Natural killer cell (primary cell): Measurements from ENCODE around the gene UFD1. TPM values are rescaled to one million over a fixed set of nuclear protein-coding genes. Genes with fewer than 3 reads are reported as not detected.
A peak's percentile ranks its signal among the peaks of the same experiment; 100 is the strongest.

ENCODE experiments used
- ATAC-seq, 3 donors: fragments of 150-1000 bp in 2 of 3; fragments of 200-7000 bp in 1 of 3; cut with Tn5 transposase; 1 replicate in 1 of 3; 2 replicates in 2 of 3; pipeline ENCODE4 v1.10.0; 2021; ENCODE audit warnings: mild to moderate bottlenecking in 2 of 3, moderate library complexity in 2 of 3
- DNase-seq, 2 donors: peaks; one replicate each; pipeline versions ENCODE4 v3.0.0 to v3.0.0-alpha.2; 2013 to 2021; ENCODE audit warnings: mixed read lengths in 1 of 2
- H3K27ac ChIP-seq: one replicate; pipeline ENCODE4 v1.5.1; 2013; ENCODE audit warnings: mild to moderate bottlenecking, low read length
- H3K27me3 ChIP-seq: one replicate; pipeline ENCODE4 v1.6.1; 2013; ENCODE audit warnings: low read length; ENCODE audit not compliant: control insufficient read depth, insufficient read depth
- H3K36me3 ChIP-seq: one replicate; pipeline ENCODE4 v1.6.1; 2013; ENCODE audit warnings: low read length; ENCODE audit not compliant: control insufficient read depth, insufficient read depth
- H3K4me1 ChIP-seq: one replicate; pipeline ENCODE4 v1.6.1; 2013; ENCODE audit warnings: low read length; ENCODE audit not compliant: control insufficient read depth, insufficient read depth
- H3K4me3 ChIP-seq: one replicate; pipeline ENCODE4 v1.5.1; 2013; ENCODE audit warnings: low read length
- H3K9me3 ChIP-seq: one replicate; pipeline ENCODE4 v1.6.1; 2013; ENCODE audit warnings: low read length; ENCODE audit not compliant: control insufficient read depth, insufficient read depth
- H3K27ac Mint-ChIP-seq, 2 donors: one replicate each; pipeline ENCODE4 v1.8.0; 2022; ENCODE audit warnings: mild to moderate bottlenecking in 2 of 2, mixed read lengths in 2 of 2, moderate library complexity in 1 of 2
- H3K27me3 Mint-ChIP-seq, 2 donors: one replicate each; pipeline ENCODE4 v1.8.0; 2022; ENCODE audit warnings: low read depth in 2 of 2, mixed read lengths in 2 of 2
- H3K36me3 Mint-ChIP-seq: one replicate; pipeline ENCODE4 v1.8.0; 2022; ENCODE audit warnings: mixed read lengths
- H3K4me1 Mint-ChIP-seq, 2 donors: one replicate each; pipeline ENCODE4 v1.8.0; 2022; ENCODE audit warnings: mixed read lengths in 2 of 2
- H3K4me3 Mint-ChIP-seq: one replicate; pipeline ENCODE4 v1.8.0; 2022; ENCODE audit warnings: mild to moderate bottlenecking, moderate library complexity, mixed read lengths
- H3K9me3 Mint-ChIP-seq, 2 donors: one replicate each; pipeline ENCODE4 v1.8.0; 2022; ENCODE audit warnings: mixed read lengths in 2 of 2
- WGBS: methylation state at CpG from one replicate; pipeline ENCODE4 v1.1.7; 2013; ENCODE audit warnings: missing lambda C conversion rate; ENCODE audit not compliant: insufficient coverage; 5-methylcytosine and 5-hydroxymethylcytosine counted together
- intact Hi-C: fragments of 100-400 bp; cut with micrococcal nuclease; formaldehyde crosslinking; loops from one replicate; pipeline ENCODE4 v1.14.2; 2022
- total RNA-seq, 4 donors: library from RNA; stranded (reverse); fragments of 120-200 nt in 1 of 4; gene quantifications; one replicate each; pipeline versions ENCODE4 v1.2.3 to v1.2.4, GENCODE V29; 2013 to 2022
- TF ChIP-seq, protein P1 (sequence below): fragments of 200-600 bp; IDR thresholded peaks from one replicate; pipeline ENCODE4 v1.8.0; 2022; ENCODE audit warnings: antibody characterized with exemption

Gene UFD1
- total RNA-seq, 3 donors from 2014 or later (not counting 1 experiment from before 2014, with no cell fraction given) = 73.8 to 101 (median 77.8) TPM

DNA sequence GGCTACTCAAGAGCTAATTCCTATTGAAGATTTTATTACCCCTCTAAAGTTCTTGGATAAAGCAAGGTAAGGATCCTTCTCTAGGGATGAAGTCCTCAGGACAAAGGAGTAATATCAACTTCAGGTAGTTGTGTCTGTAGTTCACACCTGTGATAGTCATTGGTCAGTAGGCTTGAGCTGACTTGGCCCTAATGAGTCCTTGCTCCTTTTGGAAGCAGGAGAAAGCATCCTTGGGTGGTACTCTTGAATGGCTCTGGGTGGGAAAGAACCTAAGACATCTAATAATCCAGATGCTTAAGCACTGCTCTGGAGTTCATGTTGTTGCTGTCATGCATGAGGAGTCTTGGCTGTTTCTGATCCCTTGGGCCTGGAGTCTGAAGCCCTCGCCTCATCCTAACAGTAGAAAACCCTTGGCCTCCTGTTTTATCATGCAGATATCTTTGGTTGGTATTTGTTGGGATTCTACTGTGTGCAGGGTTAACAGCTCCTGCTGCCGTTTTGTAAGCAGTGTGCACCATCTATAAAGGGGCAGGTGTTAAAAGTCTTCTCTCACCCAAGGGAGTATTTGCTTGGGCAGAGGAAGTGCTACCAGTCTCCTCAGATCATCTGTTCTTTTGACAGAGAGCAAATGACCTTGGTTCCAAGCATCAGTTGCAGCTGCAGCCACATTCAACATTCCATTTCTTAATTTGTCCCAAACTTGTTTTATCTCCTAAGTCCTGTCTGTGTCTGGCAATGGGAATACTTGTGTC is 44.0 kb downstream of the UFD1 start:
- no peaks in the 10 kb centered on the region for H3K27me3 ChIP-seq
- H3K4me1 ChIP-seq = peaks cover 23% of the 10 kb centered on the region
- no peak for DNase-seq
- H3K4me3 ChIP-seq = no peak overlapping the region
- peak overlapping the region; percentile 58 for H3K4me3 Mint-ChIP-seq
- H3K36me3 Mint-ChIP-seq = peaks cover 7% of the 10 kb centered on the region
- H3K9me3 Mint-ChIP-seq = no peaks in the 10 kb centered on the region
- peaks cover 16% of the 10 kb centered on the region for H3K36me3 ChIP-seq
- intact Hi-C loops = loop anchor here (10.0 kb wide), 1 partner anchor 310 kb away; the partner anchor contains the start of gene DGCR2
- no peak overlapping the region for H3K27ac ChIP-seq
- H3K4me1 Mint-ChIP-seq = peaks cover 15 to 16% of the 10 kb centered on the region in 2 donors
- TF ChIP-seq, protein P1, sequence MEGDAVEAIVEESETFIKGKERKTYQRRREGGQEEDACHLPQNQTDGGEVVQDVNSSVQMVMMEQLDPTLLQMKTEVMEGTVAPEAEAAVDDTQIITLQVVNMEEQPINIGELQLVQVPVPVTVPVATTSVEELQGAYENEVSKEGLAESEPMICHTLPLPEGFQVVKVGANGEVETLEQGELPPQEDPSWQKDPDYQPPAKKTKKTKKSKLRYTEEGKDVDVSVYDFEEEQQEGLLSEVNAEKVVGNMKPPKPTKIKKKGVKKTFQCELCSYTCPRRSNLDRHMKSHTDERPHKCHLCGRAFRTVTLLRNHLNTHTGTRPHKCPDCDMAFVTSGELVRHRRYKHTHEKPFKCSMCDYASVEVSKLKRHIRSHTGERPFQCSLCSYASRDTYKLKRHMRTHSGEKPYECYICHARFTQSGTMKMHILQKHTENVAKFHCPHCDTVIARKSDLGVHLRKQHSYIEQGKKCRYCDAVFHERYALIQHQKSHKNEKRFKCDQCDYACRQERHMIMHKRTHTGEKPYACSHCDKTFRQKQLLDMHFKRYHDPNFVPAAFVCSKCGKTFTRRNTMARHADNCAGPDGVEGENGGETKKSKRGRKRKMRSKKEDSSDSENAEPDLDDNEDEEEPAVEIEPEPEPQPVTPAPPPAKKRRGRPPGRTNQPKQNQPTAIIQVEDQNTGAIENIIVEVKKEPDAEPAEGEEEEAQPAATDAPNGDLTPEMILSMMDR = no peak
- H3K27me3 Mint-ChIP-seq = no peaks in the 10 kb centered on the region
- H3K9me3 ChIP-seq = no peaks in the 10 kb centered on the region
- WGBS = 95% methylated on average over 2 of the region's 2 CpGs
- no peak for ATAC-seq
- H3K27ac Mint-ChIP-seq = peak overlapping the region in 1 of 2 donors; percentile 100

DNA sequence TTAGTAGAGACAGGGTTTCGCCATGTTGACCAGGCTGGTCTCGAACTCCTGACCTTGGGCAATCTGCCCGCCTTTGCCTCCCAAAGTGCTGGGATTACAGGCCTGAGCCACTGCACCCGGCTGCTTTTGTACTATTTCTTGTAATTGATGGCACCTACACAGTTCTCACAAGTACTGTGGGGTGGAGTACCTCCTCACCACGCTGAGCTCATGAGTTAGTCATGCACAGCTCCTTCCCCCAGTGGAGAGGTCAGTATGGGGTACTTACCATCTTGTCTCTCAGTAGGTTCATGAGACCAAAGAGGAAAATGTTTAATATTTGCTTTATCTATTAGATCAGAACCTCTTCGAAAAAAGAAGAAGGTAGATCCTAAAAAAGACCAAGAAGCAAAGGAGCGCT is 44.6 kb downstream of the UFD1 start:
- ATAC-seq (no peak), DNase-seq (no peak)
- Histone ChIP-seq H3K4me1 (peaks cover 26% of the 10 kb centered on the region), H3K36me3 (peaks cover 16% of the 10 kb centered on the region), H3K27me3 (no peaks in the 10 kb centered on the region), H3K9me3 (no peaks in the 10 kb centered on the region), H3K4me3 (no peak overlapping the region), H3K27ac (no peak overlapping the region)
- H3K36me3 Mint-ChIP-seq = peaks cover 12% of the 10 kb centered on the region
- intact Hi-C loops = loop anchor here (10.0 kb wide), 1 partner anchor 310 kb away; the partner anchor contains the start of gene DGCR2
- no peaks in the 10 kb centered on the region for H3K27me3 Mint-ChIP-seq
- 91% methylated on average over 6 of the region's 7 CpGs for WGBS
- H3K4me3 Mint-ChIP-seq = peak overlapping the region; percentile 58
- no peaks in the 10 kb centered on the region for H3K9me3 Mint-ChIP-seq
- H3K4me1 Mint-ChIP-seq = peaks cover 21 to 22% of the 10 kb centered on the region in 2 donors
- H3K27ac Mint-ChIP-seq = peak overlapping the region; percentile 29 to 100
- TF ChIP-seq, protein P1 = no peak

DNA sequence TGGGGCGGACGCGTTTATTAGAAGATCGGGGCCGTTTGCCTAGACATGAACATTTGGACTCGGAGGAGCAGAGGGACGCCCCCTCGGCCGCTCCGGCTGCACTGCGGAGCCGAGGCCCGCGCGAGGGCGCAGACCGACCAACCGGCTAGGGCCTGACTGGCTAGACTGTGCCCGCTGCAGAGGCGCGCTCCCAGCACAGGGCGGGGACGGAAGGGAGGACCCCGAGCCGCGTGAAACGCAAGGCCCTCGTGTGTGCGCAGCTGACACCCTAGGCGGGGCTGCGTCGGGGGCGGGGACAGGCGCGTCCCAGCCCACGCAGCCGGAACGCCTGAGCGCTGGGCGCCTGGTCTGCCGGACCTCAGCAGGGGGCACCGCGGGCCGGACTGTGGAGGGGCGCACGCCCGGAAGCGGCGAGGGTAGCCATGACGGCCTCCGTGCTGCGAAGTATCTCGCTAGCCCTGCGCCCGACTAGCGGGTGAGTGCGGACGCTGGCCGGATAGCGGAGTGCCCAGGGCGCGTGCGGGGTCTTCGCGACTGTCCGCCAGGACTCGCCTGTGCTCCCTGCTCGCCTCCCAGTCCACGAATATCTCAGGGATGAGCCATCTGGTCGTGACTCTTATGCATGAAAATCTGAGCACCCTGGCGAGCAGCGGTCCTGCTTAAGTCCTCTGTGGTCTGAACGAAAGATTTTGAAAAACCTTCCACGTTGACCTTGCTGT is 46.7 kb downstream of the UFD1 start, which contains the start of gene MRPL40:
Gene MRPL40 (plus strand): TSS at position 413 of the 719 bp plus-strand sequence. CDS start 10 bp downstream, at position 423.
- Histone ChIP-seq H3K27me3 (no peaks in the 10 kb centered on the region), H3K27ac (peak within 1 kb of the TSS; percentile 97), H3K36me3 (peaks cover 16% of the 10 kb centered on the region), H3K4me3 (peak within 1 kb of the TSS; percentile 95), H3K9me3 (no peaks in the 10 kb centered on the region), H3K4me1 (peaks cover 40% of the 10 kb centered on the region)
- TF ChIP-seq, protein P1 = no peak
- Mint-ChIP-seq H3K27ac (peak within 1 kb of the TSS; percentile 93 to 100), H3K9me3 (no peaks in the 10 kb centered on the region), H3K36me3 (peaks cover 6% of the 10 kb centered on the region), H3K27me3 (no peaks in the 10 kb centered on the region), H3K4me3 (peak within 1 kb of the TSS; percentile 97), H3K4me1 (peaks cover 28 to 37% of the 10 kb centered on the region in 2 donors)
- WGBS = under 1% methylated on average over 74 of the region's 74 CpGs
- ATAC-seq (peak; percentile 80 to 94 (median 82)), DNase-seq (peak; percentile 82 to 91)
- intact Hi-C loops = loop anchor here (1.0 to 10.0 kb wide), 4 partner anchors 13 to 307 kb away; partner anchors contain the start of genes C22orf39, CDC45, DGCR2 and UFD1
